WTC11 (cell line): Measurements from ENCODE around the gene GALNT17. TPM values are rescaled to one million over a fixed set of nuclear protein-coding genes. Genes with fewer than 3 reads are reported as not detected.

Experiments used
- ATAC-seq: fragments of 200-7000 bp; cut with Tn5 transposase; 2 replicates; pipeline ENCODE4 v1.10.0; 2021; ENCODE audit warnings: mild to moderate bottlenecking, moderate library complexity
- CTCF ChIA-PET: fragments of 300-600 bp; sonication (Branson Sonifier 250); formaldehyde crosslinking; loops from one replicate; lab custom pipeline; 2021; ENCODE audit warnings: antibody characterized with exemption; lab: Charles Lee
- POLR2A ChIA-PET: fragments of 350-600 bp; sonication (Branson Sonifier 250); formaldehyde crosslinking; loops from one replicate; lab custom pipeline; 2021; ENCODE audit warnings: antibody characterized with exemption; lab: Charles Lee
- DNase-seq: peaks from one replicate; pipeline ENCODE4 v3.0.0; 2021; ENCODE audit warnings: low spot score
- H3K27ac Mint-ChIP-seq: 2 replicates; pipeline ENCODE4 v1.8.0; 2021; ENCODE audit warnings: mixed read lengths
- H3K27me3 Mint-ChIP-seq: 2 replicates; pipeline ENCODE4 v1.8.0; 2021; ENCODE audit warnings: low read depth, mild to moderate bottlenecking, moderate library complexity, mixed read lengths
- H3K36me3 Mint-ChIP-seq: 2 replicates; pipeline ENCODE4 v1.8.0; 2021; ENCODE audit warnings: mixed read lengths
- H3K4me1 Mint-ChIP-seq: 2 replicates; pipeline ENCODE4 v1.8.0; 2022; ENCODE audit warnings: mixed read lengths
- H3K4me3 Mint-ChIP-seq: 2 replicates; pipeline ENCODE4 v1.8.0; 2021; ENCODE audit warnings: mild to moderate bottlenecking, moderate library complexity, mixed read lengths
- H3K9me3 Mint-ChIP-seq: 2 replicates; pipeline ENCODE4 v1.8.0; 2021; ENCODE audit warnings: mixed read lengths
- CBFB ChIP-seq: sonication (generic); formaldehyde crosslinking; IDR thresholded peaks from 2 replicates; pipeline ENCODE4 v1.8.1; 2022; ENCODE audit warnings: mild to moderate bottlenecking, low read depth, missing genetic modification reagents
- CREB1 ChIP-seq: sonication (generic); formaldehyde crosslinking; IDR thresholded peaks from 2 replicates; pipeline ENCODE4 v1.8.0; 2023; ENCODE audit warnings: mild to moderate bottlenecking, missing genetic modification reagents
- EMX1 ChIP-seq: fragments of 250-450 bp; sonication (Bioruptor Pico); IDR thresholded peaks from 2 replicates; pipeline ENCODE4 v1.8.0; 2021; ENCODE audit warnings: mild to moderate bottlenecking
- GABPB1 ChIP-seq: sonication (generic); formaldehyde crosslinking; IDR thresholded peaks from 2 replicates; pipeline ENCODE4 v1.8.1; 2023; ENCODE audit warnings: mild to moderate bottlenecking, missing genetic modification reagents
- GRHL2 ChIP-seq: fragments of 250-450 bp; sonication (Bioruptor Pico); IDR thresholded peaks from 2 replicates; pipeline ENCODE4 v1.8.0; 2022; ENCODE audit warnings: mild to moderate bottlenecking, moderate library complexity; ENCODE audit not compliant: insufficient replicate concordance, severe bottlenecking
- GTF2I ChIP-seq: fragments of 250-450 bp; sonication (Bioruptor Pico); conservative IDR thresholded peaks from 2 replicates; pipeline ENCODE4 v1.4.0; 2021; ENCODE audit warnings: mild to moderate bottlenecking
- IRF1 ChIP-seq: sonication (generic); formaldehyde crosslinking; IDR thresholded peaks from 2 replicates; pipeline ENCODE4 v1.8.0; 2023; ENCODE audit warnings: missing genetic modification reagents
- IRF2 ChIP-seq: sonication (generic); formaldehyde crosslinking; IDR thresholded peaks from 2 replicates; pipeline ENCODE4 v1.8.0; 2022; ENCODE audit warnings: low read depth, missing genetic modification reagents, borderline replicate concordance
- JUN ChIP-seq: sonication (generic); formaldehyde crosslinking; IDR thresholded peaks from 2 replicates; pipeline ENCODE4 v1.8.0; 2023; ENCODE audit warnings: mild to moderate bottlenecking, missing genetic modification reagents
- NFATC4 ChIP-seq: fragments of 250-450 bp; sonication (Bioruptor Pico); IDR thresholded peaks from 2 replicates; pipeline ENCODE4 v1.9.0; 2021; ENCODE audit warnings: mild to moderate bottlenecking
- NFYB ChIP-seq: sonication (generic); formaldehyde crosslinking; conservative IDR thresholded peaks from 2 replicates; pipeline ENCODE4 v1.8.0; 2022; ENCODE audit warnings: low read depth, missing genetic modification reagents
- NR1H2 ChIP-seq: sonication (generic); formaldehyde crosslinking; IDR thresholded peaks from 2 replicates; pipeline ENCODE4 v1.9.0; 2021; ENCODE audit warnings: mild to moderate bottlenecking, moderate library complexity, missing genetic modification reagents
- NR3C1 ChIP-seq: sonication (generic); formaldehyde crosslinking; conservative IDR thresholded peaks from 2 replicates; pipeline ENCODE4 v1.8.1; 2023; ENCODE audit warnings: low read depth, mild to moderate bottlenecking, missing genetic modification reagents
- RORB ChIP-seq: fragments of 250-450 bp; sonication (Bioruptor Pico); IDR thresholded peaks from 2 replicates; pipeline ENCODE4 v1.9.0; 2021; ENCODE audit warnings: mild to moderate bottlenecking
- SMAD3 ChIP-seq: sonication (generic); formaldehyde crosslinking; IDR thresholded peaks from 2 replicates; pipeline ENCODE4 v1.8.0; 2022; ENCODE audit warnings: missing genetic modification reagents, mild to moderate bottlenecking, borderline replicate concordance
- SMAD4 ChIP-seq: sonication (generic); formaldehyde crosslinking; IDR thresholded peaks from 2 replicates; pipeline ENCODE4 v1.8.0; 2022; ENCODE audit warnings: mild to moderate bottlenecking, missing genetic modification reagents
- SOX15 ChIP-seq: fragments of 250-450 bp; sonication (Bioruptor Pico); IDR thresholded peaks from 2 replicates; pipeline ENCODE4 v1.9.0; 2021; ENCODE audit warnings: mild to moderate bottlenecking
- TEAD4 ChIP-seq: sonication (generic); formaldehyde crosslinking; IDR thresholded peaks from 2 replicates; pipeline ENCODE4 v1.8.0; 2022; ENCODE audit warnings: mild to moderate bottlenecking, missing genetic modification reagents
- ZNF263 ChIP-seq: sonication (generic); formaldehyde crosslinking; IDR thresholded peaks from 2 replicates; pipeline ENCODE4 v1.8.1; 2022; ENCODE audit warnings: low read depth, mild to moderate bottlenecking, moderate library complexity, missing genetic modification reagents
- ZNF396 ChIP-seq: fragments of 250-450 bp; sonication (Bioruptor Pico); IDR thresholded peaks from 2 replicates; pipeline ENCODE4 v1.8.0; 2021; ENCODE audit warnings: mild to moderate bottlenecking, moderate library complexity, borderline replicate concordance
- ZNF416 ChIP-seq: fragments of 250-450 bp; sonication (Bioruptor Pico); IDR thresholded peaks from 2 replicates; pipeline ENCODE4 v1.9.0; 2021; ENCODE audit warnings: mild to moderate bottlenecking, inconsistent platforms
- ZNF423 ChIP-seq: fragments of 250-450 bp; sonication (Bioruptor Pico); IDR thresholded peaks from 2 replicates; pipeline ENCODE4 v2.1.2; 2022; ENCODE audit warnings: mild to moderate bottlenecking, moderate library complexity
- total RNA-seq: library from RNA; stranded (reverse); gene quantifications from 3 replicates; pipeline ENCODE4 v1.2.3, GENCODE V29; 2021
- TF ChIP-seq, protein P1 (sequence below): sonication (generic); formaldehyde crosslinking; IDR thresholded peaks from 2 replicates; pipeline ENCODE4 v1.8.0; 2022; ENCODE audit warnings: mild to moderate bottlenecking, missing genetic modification reagents
- TF ChIP-seq, protein P2 (sequence below): sonication (generic); formaldehyde crosslinking; IDR thresholded peaks from 2 replicates; pipeline ENCODE4 v1.8.1; 2023; ENCODE audit warnings: mild to moderate bottlenecking, missing genetic modification reagents, moderate library complexity
- TF ChIP-seq, protein P3 (sequence below): sonication (generic); formaldehyde crosslinking; conservative IDR thresholded peaks from 2 replicates; pipeline ENCODE4 v1.8.1; 2023; ENCODE audit warnings: mild to moderate bottlenecking, low read depth, missing genetic modification reagents, moderate library complexity
- TF ChIP-seq, protein P4 (sequence below): sonication (generic); formaldehyde crosslinking; IDR thresholded peaks from 2 replicates; pipeline ENCODE4 v1.8.1; 2023; ENCODE audit warnings: mild to moderate bottlenecking, moderate library complexity, missing genetic modification reagents

The GALNT17 gene
- total RNA-seq, 1 experiment from 2014 or later = 61.1 TPM

- DNase-seq = no peak
- peaks cover 20% of the 10 kb centered on the region for H3K9me3 Mint-ChIP-seq
- no peak overlapping the region for H3K27ac Mint-ChIP-seq
- no peaks in the 10 kb centered on the region; the same call in 1 of the 2 replicates for H3K27me3 Mint-ChIP-seq
- H3K4me3 Mint-ChIP-seq = no peak overlapping the region
- H3K36me3 Mint-ChIP-seq = peaks cover 21% of the 10 kb centered on the region
- no peak for ATAC-seq
- TF ChIP-seq SMAD4 = no peak
- TF ChIP-seq, protein P1, sequence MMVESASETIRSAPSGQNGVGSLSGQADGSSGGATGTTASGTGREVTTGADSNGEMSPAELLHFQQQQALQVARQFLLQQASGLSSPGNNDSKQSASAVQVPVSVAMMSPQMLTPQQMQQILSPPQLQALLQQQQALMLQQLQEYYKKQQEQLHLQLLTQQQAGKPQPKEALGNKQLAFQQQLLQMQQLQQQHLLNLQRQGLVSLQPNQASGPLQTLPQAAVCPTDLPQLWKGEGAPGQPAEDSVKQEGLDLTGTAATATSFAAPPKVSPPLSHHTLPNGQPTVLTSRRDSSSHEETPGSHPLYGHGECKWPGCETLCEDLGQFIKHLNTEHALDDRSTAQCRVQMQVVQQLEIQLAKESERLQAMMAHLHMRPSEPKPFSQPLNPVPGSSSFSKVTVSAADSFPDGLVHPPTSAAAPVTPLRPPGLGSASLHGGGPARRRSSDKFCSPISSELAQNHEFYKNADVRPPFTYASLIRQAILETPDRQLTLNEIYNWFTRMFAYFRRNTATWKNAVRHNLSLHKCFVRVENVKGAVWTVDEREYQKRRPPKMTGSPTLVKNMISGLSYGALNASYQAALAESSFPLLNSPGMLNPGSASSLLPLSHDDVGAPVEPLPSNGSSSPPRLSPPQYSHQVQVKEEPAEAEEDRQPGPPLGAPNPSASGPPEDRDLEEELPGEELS = no peak
- no peak for TF ChIP-seq GABPB1 (CRISPR knock-in tag)
- no peak for TF ChIP-seq EMX1 (CRISPR knock-in tag)
- TF ChIP-seq ZNF396 (CRISPR knock-in tag) = no peak
- no peak for TF ChIP-seq NR1H2 (CRISPR knock-in tag)
- TF ChIP-seq IRF1 = no peak
- no peak for TF ChIP-seq ZNF416 (CRISPR knock-in tag)
- TF ChIP-seq, protein P2, sequence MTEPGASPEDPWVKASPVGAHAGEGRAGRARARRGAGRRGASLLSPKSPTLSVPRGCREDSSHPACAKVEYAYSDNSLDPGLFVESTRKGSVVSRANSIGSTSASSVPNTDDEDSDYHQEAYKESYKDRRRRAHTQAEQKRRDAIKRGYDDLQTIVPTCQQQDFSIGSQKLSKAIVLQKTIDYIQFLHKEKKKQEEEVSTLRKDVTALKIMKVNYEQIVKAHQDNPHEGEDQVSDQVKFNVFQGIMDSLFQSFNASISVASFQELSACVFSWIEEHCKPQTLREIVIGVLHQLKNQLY (CRISPR knock-in tag) = no peak
- TF ChIP-seq NFATC4 (CRISPR knock-in tag) = no peak
- no peak for TF ChIP-seq CREB1
- no peak for TF ChIP-seq SMAD3 (CRISPR knock-in tag)
- TF ChIP-seq, protein P3, sequence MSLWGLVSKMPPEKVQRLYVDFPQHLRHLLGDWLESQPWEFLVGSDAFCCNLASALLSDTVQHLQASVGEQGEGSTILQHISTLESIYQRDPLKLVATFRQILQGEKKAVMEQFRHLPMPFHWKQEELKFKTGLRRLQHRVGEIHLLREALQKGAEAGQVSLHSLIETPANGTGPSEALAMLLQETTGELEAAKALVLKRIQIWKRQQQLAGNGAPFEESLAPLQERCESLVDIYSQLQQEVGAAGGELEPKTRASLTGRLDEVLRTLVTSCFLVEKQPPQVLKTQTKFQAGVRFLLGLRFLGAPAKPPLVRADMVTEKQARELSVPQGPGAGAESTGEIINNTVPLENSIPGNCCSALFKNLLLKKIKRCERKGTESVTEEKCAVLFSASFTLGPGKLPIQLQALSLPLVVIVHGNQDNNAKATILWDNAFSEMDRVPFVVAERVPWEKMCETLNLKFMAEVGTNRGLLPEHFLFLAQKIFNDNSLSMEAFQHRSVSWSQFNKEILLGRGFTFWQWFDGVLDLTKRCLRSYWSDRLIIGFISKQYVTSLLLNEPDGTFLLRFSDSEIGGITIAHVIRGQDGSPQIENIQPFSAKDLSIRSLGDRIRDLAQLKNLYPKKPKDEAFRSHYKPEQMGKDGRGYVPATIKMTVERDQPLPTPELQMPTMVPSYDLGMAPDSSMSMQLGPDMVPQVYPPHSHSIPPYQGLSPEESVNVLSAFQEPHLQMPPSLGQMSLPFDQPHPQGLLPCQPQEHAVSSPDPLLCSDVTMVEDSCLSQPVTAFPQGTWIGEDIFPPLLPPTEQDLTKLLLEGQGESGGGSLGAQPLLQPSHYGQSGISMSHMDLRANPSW (CRISPR knock-in tag) = no peak
- no peak for TF ChIP-seq NR3C1 (CRISPR knock-in tag)
- CTCF ChIA-PET = no interaction called here
- POLR2A ChIA-PET = no interaction called here
- peaks cover 23% of the 10 kb centered on the region for H3K4me1 Mint-ChIP-seq
These were observed 403.7 kb downstream of the GALNT17 start for GRCh38 chr7:71535616-71536015.

GRCh38 chr7:71538210-71538609, 406.3 kb downstream of the GALNT17 start:
- peak overlapping the region; percentile 75 for H3K27ac Mint-ChIP-seq
- TF ChIP-seq, protein P4, sequence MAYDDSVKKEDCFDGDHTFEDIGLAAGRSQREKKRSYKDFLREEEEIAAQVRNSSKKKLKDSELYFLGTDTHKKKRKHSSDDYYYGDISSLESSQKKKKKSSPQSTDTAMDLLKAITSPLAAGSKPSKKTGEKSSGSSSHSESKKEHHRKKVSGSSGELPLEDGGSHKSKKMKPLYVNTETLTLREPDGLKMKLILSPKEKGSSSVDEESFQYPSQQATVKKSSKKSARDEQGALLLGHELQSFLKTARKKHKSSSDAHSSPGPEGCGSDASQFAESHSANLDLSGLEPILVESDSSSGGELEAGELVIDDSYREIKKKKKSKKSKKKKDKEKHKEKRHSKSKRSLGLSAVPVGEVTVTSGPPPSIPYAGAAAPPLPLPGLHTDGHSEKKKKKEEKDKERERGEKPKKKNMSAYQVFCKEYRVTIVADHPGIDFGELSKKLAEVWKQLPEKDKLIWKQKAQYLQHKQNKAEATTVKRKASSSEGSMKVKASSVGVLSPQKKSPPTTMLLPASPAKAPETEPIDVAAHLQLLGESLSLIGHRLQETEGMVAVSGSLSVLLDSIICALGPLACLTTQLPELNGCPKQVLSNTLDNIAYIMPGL = no peak

GRCh38 chr7:71539615-71540014, 407.7 kb downstream of the GALNT17 start:
- CTCF ChIA-PET = no interaction called here
- TF ChIP-seq IRF2 (CRISPR knock-in tag) (no peak), CBFB (CRISPR knock-in tag) (no peak), SMAD3 (CRISPR knock-in tag) (no peak), SOX15 (CRISPR knock-in tag) (no peak), ZNF263 (no peak), JUN (CRISPR knock-in tag) (no peak), GTF2I (CRISPR knock-in tag) (no peak), TEAD4 (no peak), GRHL2 (no peak), NFYB (CRISPR knock-in tag) (no peak), ZNF423 (CRISPR knock-in tag) (no peak), RORB (CRISPR knock-in tag) (no peak), NR1H2 (CRISPR knock-in tag) (no peak)

More at GRCh38 chr7:71538210-71538609, 406.3 kb downstream of the GALNT17 start:
- H3K27me3 Mint-ChIP-seq = no peaks in the 10 kb centered on the region; the same call in 1 of the 2 replicates
- ChIA-PET CTCF (interaction anchor here (0.6 kb wide), 1 partner anchor 410 kb away, joined by 3 read pairs; no protein-coding TSS in a partner anchor), POLR2A (no interaction called here)
- H3K4me3 Mint-ChIP-seq = no peak overlapping the region
- ATAC-seq = no peak
- peaks cover 18% of the 10 kb centered on the region for H3K36me3 Mint-ChIP-seq
- H3K4me1 Mint-ChIP-seq = peaks cover 21% of the 10 kb centered on the region
- no peak for DNase-seq
- peaks cover 20% of the 10 kb centered on the region for H3K9me3 Mint-ChIP-seq

More at GRCh38 chr7:71539615-71540014, 407.7 kb downstream of the GALNT17 start:
- ATAC-seq (no peak), DNase-seq (no peak)
- Mint-ChIP-seq H3K27ac (peak overlapping the region; percentile 54; the same call in 1 of the 2 replicates), H3K4me1 (peaks cover 19% of the 10 kb centered on the region), H3K4me3 (no peak overlapping the region), H3K9me3 (peaks cover 14% of the 10 kb centered on the region), H3K36me3 (peaks cover 13% of the 10 kb centered on the region), H3K27me3 (no peaks in the 10 kb centered on the region; the same call in 1 of the 2 replicates)
- POLR2A ChIA-PET = interaction anchor here (0.7 kb wide), 1 partner anchor 11 kb away, joined by 7 read pairs; no protein-coding TSS in a partner anchor
